H1 (cell line): ENCODE data around the gene ACSL3. TPM values are rescaled to one million over a fixed set of nuclear protein-coding genes. Genes with fewer than 3 reads are reported as not detected.

Source experiments
- CTCF ChIA-PET: fragments of 300-600 bp; sonication (Branson Sonifier 250); formaldehyde crosslinking; loops from one replicate; lab custom pipeline; 2021; ENCODE audit not compliant: partially characterized antibody; lab: Charles Lee
- POLR2A ChIA-PET: fragments of 300-600 bp; sonication (Branson Sonifier 250); formaldehyde crosslinking; loops from one replicate; lab custom pipeline; 2021; ENCODE audit warnings: inconsistent platforms; ENCODE audit not compliant: partially characterized antibody; lab: Charles Lee
- DNase-seq, 2 experiments: peaks; one replicate each; pipeline versions ENCODE4 v3.0.0 to v3.0.0-alpha.2; 2010 to 2022; ENCODE audit warnings: low spot score in 2 of 2, low read depth in 1 of 2, mixed read lengths in 1 of 2
- FAIRE-seq: peaks from 2 replicates; lab custom pipeline; 2011; peaks lifted over from hg19 to GRCh38; lab: Jason Lieb, UNC
- H2AFZ ChIP-seq: 2 replicates; pipeline ENCODE4 v1.8.1; 2012; ENCODE audit warnings: low read length, inconsistent platforms
- H2AK5ac ChIP-seq: 2 replicates; pipeline ENCODE4 v1.6.1; 2013; ENCODE audit warnings: low read depth, low read length
- H2BK120ac ChIP-seq: replicated peaks from 2 replicates; pipeline ENCODE3; 2013; ENCODE audit warnings: low read depth, low read length, inconsistent platforms
- H2BK12ac ChIP-seq: 2 replicates; pipeline ENCODE4 v1.6.1; 2013; ENCODE audit warnings: low read depth, low read length
- H2BK15ac ChIP-seq: 2 replicates; pipeline ENCODE4 v1.6.1; 2013; ENCODE audit warnings: low read length
- H2BK20ac ChIP-seq: 2 replicates; pipeline ENCODE4 v1.6.1; 2013; ENCODE audit warnings: low read length
- H2BK5ac ChIP-seq: 2 replicates; pipeline ENCODE4 v1.6.1; 2013; ENCODE audit warnings: low read depth, low read length
- H3K14ac ChIP-seq: 2 replicates; pipeline ENCODE4 v1.6.1; 2013; ENCODE audit warnings: inconsistent platforms; ENCODE audit not compliant: insufficient read length
- H3K18ac ChIP-seq: 2 replicates; pipeline ENCODE4 v1.6.1; 2013; ENCODE audit warnings: low read length; ENCODE audit errors: extremely low read depth
- H3K23ac ChIP-seq: 2 replicates; pipeline ENCODE4 v1.6.1; 2013; ENCODE audit warnings: inconsistent platforms; ENCODE audit not compliant: insufficient read length
- H3K23me2 ChIP-seq: 2 replicates; pipeline ENCODE4 v1.6.1; 2013; ENCODE audit warnings: low read depth, low read length
- H3K27ac ChIP-seq: 2 replicates; pipeline ENCODE4 v1.6.1; 2011; ENCODE audit warnings: low read depth, low read length, inconsistent platforms
- H3K27me3 ChIP-seq, 4 experiments: replicated peaks in 1 of 4; 1 replicate in 1 of 4; 2 replicates in 3 of 4; pipeline versions ENCODE4 v1.6.1 to v1.8.1; 2011 to 2013; ENCODE audit warnings: low read length in 3 of 4, mild to moderate bottlenecking in 3 of 4, inconsistent platforms in 2 of 4, mixed read lengths in 2 of 4, moderate library complexity in 1 of 4; ENCODE audit not compliant: control insufficient read depth in 3 of 4, insufficient read depth in 3 of 4; ENCODE audit errors: extremely low read depth in 1 of 4
- H3K36me3 ChIP-seq, 4 experiments: 2 replicates each; pipeline versions ENCODE4 v1.6.1 to v1.8.1; 2011 to 2013; ENCODE audit warnings: mild to moderate bottlenecking in 4 of 4, low read length in 3 of 4, moderate library complexity in 2 of 4, control low read depth in 1 of 4, inconsistent platforms in 1 of 4; ENCODE audit not compliant: insufficient read depth in 4 of 4, control insufficient read depth in 2 of 4
- H3K4ac ChIP-seq: replicated peaks from 2 replicates; pipeline ENCODE3; 2013; ENCODE audit warnings: low read length, low read depth, mixed read lengths, inconsistent platforms; ENCODE audit not compliant: insufficient read length
- H3K4me1 ChIP-seq, 4 experiments: replicated peaks in 1 of 4; 1 replicate in 1 of 4; 2 replicates in 3 of 4; pipeline versions ENCODE4 v1.6.1 to v1.8.1; 2011 to 2013; ENCODE audit warnings: low read length in 3 of 4, inconsistent platforms in 2 of 4, mixed read lengths in 1 of 4; ENCODE audit not compliant: insufficient read depth in 4 of 4, control insufficient read depth in 3 of 4
- H3K4me2 ChIP-seq, 2 experiments: 2 replicates each; pipeline versions ENCODE4 v1.6.1 to v1.8.1; 2011 to 2013; ENCODE audit warnings: low read depth in 2 of 2, low read length in 2 of 2, control low read depth in 1 of 2, inconsistent platforms in 1 of 2, mild to moderate bottlenecking in 1 of 2; ENCODE audit not compliant: insufficient read depth in 1 of 2
- H3K4me3 ChIP-seq, 4 experiments: fragments of 200-600, 300-600 bp in 1 of 4; sonication (generic), shearing (Covaris generic), sonication (Bioruptor Twin) in 1 of 4; 2 replicates each; pipeline versions ENCODE4 v1.5.1 to v1.8.1; 2011 to 2016; ENCODE audit warnings: low read length in 4 of 4, low read depth in 3 of 4, control low read depth in 2 of 4, inconsistent platforms in 2 of 4, mild to moderate bottlenecking in 2 of 4, mixed read lengths in 1 of 4, moderate library complexity in 1 of 4; ENCODE audit not compliant: insufficient read depth in 2 of 4; ENCODE audit errors: extremely low read depth in 1 of 4
- H3K56ac ChIP-seq: replicated peaks from 2 replicates; pipeline ENCODE3; 2013; ENCODE audit warnings: low read depth, mild to moderate bottlenecking, mixed read lengths, low read length, inconsistent platforms; ENCODE audit not compliant: insufficient read length
- H3K79me1 ChIP-seq: 2 replicates; pipeline ENCODE4 v1.6.1; 2013; ENCODE audit warnings: low read depth, low read length, control low read depth
- H3K79me2 ChIP-seq, 2 experiments: 2 replicates each; pipeline versions ENCODE4 v1.6.1 to v1.8.1; 2012 to 2013; ENCODE audit warnings: low read length in 2 of 2, mild to moderate bottlenecking in 2 of 2, inconsistent platforms in 1 of 2; ENCODE audit not compliant: insufficient read depth in 2 of 2, control insufficient read depth in 1 of 2
- H3K9ac ChIP-seq, 4 experiments: replicated peaks in 1 of 4; 1 replicate in 1 of 4; 2 replicates in 3 of 4; pipeline versions ENCODE4 v1.6.1 to v1.8.1; 2011 to 2013; ENCODE audit warnings: low read depth in 3 of 4, low read length in 3 of 4, control low read depth in 2 of 4, mild to moderate bottlenecking in 2 of 4, moderate library complexity in 2 of 4, inconsistent platforms in 1 of 4; ENCODE audit errors: extremely low read depth in 1 of 4
- H3K9me3 ChIP-seq, 2 experiments: 2 replicates each; pipeline versions ENCODE4 v1.6.1 to v1.8.1; 2012 to 2013; ENCODE audit warnings: mild to moderate bottlenecking in 2 of 2, moderate library complexity in 2 of 2, control low read depth in 1 of 2, inconsistent platforms in 1 of 2, low read depth in 1 of 2, low read length in 1 of 2, mixed read lengths in 1 of 2; ENCODE audit not compliant: insufficient read depth in 2 of 2
- H4K20me1 ChIP-seq, 2 experiments: replicated peaks in 1 of 2; 2 replicates each; pipeline versions ENCODE3 to v1.8.1; 2011 to 2013; ENCODE audit warnings: inconsistent platforms in 2 of 2, low read length in 2 of 2, mild to moderate bottlenecking in 1 of 2; ENCODE audit not compliant: insufficient read depth in 2 of 2, control insufficient read depth in 1 of 2
- H4K5ac ChIP-seq: 2 replicates; pipeline ENCODE4 v1.6.1; 2013; ENCODE audit warnings: low read length, low read depth, mixed read lengths, inconsistent platforms; ENCODE audit not compliant: insufficient read length
- H4K8ac ChIP-seq: 2 replicates; pipeline ENCODE4 v1.8.0; 2013; ENCODE audit warnings: mild to moderate bottlenecking, moderate library complexity, low read length, inconsistent platforms; ENCODE audit not compliant: insufficient read depth; ENCODE audit errors: extremely low read depth
- H4K91ac ChIP-seq: replicated peaks from 2 replicates; pipeline ENCODE3; 2013; ENCODE audit warnings: low read length, mixed read lengths, inconsistent platforms; ENCODE audit not compliant: insufficient read length
- BRCA1 ChIP-seq: IDR thresholded peaks from 2 replicates; pipeline ENCODE4 v1.6.1; 2012; ENCODE audit warnings: low read depth, low read length, improper control_type of control experiment
- CBX5 ChIP-seq: fragments of 300-800, 300-1000 bp; sonication (generic); IDR thresholded peaks from 2 replicates; pipeline ENCODE4 v1.7.1; 2016; ENCODE audit warnings: antibody characterized with exemption, low read length, low read depth
- CEBPB ChIP-seq: IDR thresholded peaks from 2 replicates; pipeline ENCODE4 v1.6.1; 2012; ENCODE audit warnings: low read depth, low read length
- CHD2 ChIP-seq: IDR thresholded peaks from 2 replicates; pipeline ENCODE4 v1.6.1; 2012; ENCODE audit warnings: low read length, improper control_type of control experiment
- KDM1A ChIP-seq: fragments of 200-600, 300-600 bp; sonication (generic); IDR thresholded peaks from 2 replicates; pipeline ENCODE4 v1.7.1; 2016; ENCODE audit warnings: mild to moderate bottlenecking, low read length, borderline replicate concordance
- NANOG ChIP-seq: IDR thresholded peaks from 2 replicates; pipeline ENCODE4 v1.6.1; 2011; ENCODE audit warnings: low read length, low read depth, mild to moderate bottlenecking, inconsistent platforms; ENCODE audit not compliant: insufficient read depth, poor library complexity, severe bottlenecking
- RFX5 ChIP-seq: IDR thresholded peaks from 2 replicates; pipeline ENCODE4 v1.6.1; 2011; ENCODE audit warnings: low read depth, low read length, improper control_type of control experiment, borderline replicate concordance
- SIRT6 ChIP-seq: IDR thresholded peaks from one replicate; pipeline ENCODE4 v1.7.1; 2012; ENCODE audit warnings: low read length, inconsistent platforms
- TEAD4 ChIP-seq: IDR thresholded peaks from 2 replicates; pipeline ENCODE4 v1.6.1; 2012; ENCODE audit warnings: low read depth, low read length, inconsistent platforms, mixed read lengths
- ZNF274 ChIP-seq: IDR thresholded peaks from 2 replicates; pipeline ENCODE4 v1.7.0; 2012; ENCODE audit warnings: low read length, borderline replicate concordance; ENCODE audit errors: extremely low read depth
- WGBS, 2 experiments: shearing (Covaris generic) in 1 of 2; methylation state at CpG; one replicate each; pipeline versions ENCODE4 v1.1.6 to v1.1.7; 2013 to 2015; ENCODE audit warnings: low lambda C conversion rate in 2 of 2, mixed read lengths in 2 of 2, inconsistent platforms in 1 of 2, low coverage in 1 of 2, missing lambda C conversion rate in 1 of 2; ENCODE audit not compliant: insufficient replicate concordance in 2 of 2, insufficient coverage in 1 of 2, insufficient read length in 1 of 2; ENCODE audit errors: extremely low coverage in 1 of 2, missing lambda C conversion rate in 1 of 2; 5-methylcytosine and 5-hydroxymethylcytosine counted together
- polyA plus RNA-seq, 7 experiments: library from polyadenylated mRNA; depleted of rRNA in 3 of 7; stranded (reverse) in 5 of 7; unstranded in 2 of 7; fragments of >200 nt in 5 of 7; fragments of 200-250 nt in 2 of 7; gene quantifications; 1 replicate in 5 of 7; 2 replicates in 1 of 7; 4 replicates in 1 of 7; pipeline versions ENCODE4 v1.2.1 to v1.2.3, GENCODE V29; 2011 to 2013; ENCODE audit warnings: missing spikeins in 2 of 7, mixed read lengths in 2 of 7
- total RNA-seq: library from RNA; stranded (reverse); fragmentation: NEBNext Ultra II Directional; extraction: Animal tissue kit (Norgen Biotek cat#: 25700); gene quantifications from 2 replicates; pipeline ENCODE4 v1.2.1, GENCODE V29; 2021
- TF ChIP-seq, protein P1 (sequence below): IDR thresholded peaks from 2 replicates; pipeline ENCODE4 v1.6.1; 2011; ENCODE audit warnings: low read length, improper control_type of control experiment

The ACSL3 gene
- total and polyA plus RNA-seq, 2 of the 8 experiments (the other 6 are each of a cell fraction or from before 2014, with no cell fraction given), result 37.5 to 98.1 TPM

DNA sequence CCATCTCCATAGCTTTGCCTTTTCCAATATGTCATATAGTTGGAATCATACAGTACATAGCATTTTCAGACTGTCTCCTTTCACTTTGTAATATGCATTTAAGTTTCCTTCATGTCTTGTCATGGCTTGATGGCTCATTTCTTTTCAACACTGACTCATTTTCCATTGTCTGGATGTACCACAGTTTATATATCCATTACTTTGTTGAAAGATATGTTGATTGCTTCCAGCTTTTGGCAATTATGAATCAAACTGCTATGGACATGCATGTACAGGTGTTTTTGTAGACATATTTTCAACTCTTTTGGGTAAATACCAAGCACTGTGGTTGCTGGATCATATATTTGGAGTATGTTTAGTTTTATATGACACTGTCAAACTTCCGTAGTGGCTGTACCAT, 26.3 kb downstream of the ACSL3 start:
- Histone ChIP-seq H2BK12ac (no peak overlapping the region), H2AK5ac (no peak overlapping the region), H2BK15ac (no peak overlapping the region), H3K27ac (no peak overlapping the region), H3K23ac (no peak overlapping the region), H2BK120ac (no peak overlapping the region), H2AFZ (no peak overlapping the region), H3K4me3 (no peak overlapping the region), H3K36me3 (0 out of 8 replicates have a peak, but pooled peaks cover 0 to 3% (median 0%) of the 10 kb centered on the region in 4 experiments), H4K20me1 (peaks cover 0 to 16% of the 10 kb centered on the region in 2 experiments), H4K8ac (no peak overlapping the region), H3K56ac (no peak overlapping the region), H2BK20ac (no peak overlapping the region), H3K27me3 (no peaks in the 10 kb centered on the region), H3K23me2 (no peaks in the 10 kb centered on the region), H3K79me2 (peaks cover 4 to 100% of the 10 kb centered on the region in 2 experiments; a peak in 3 of 4 replicates), H3K4me1 (peaks cover 0 to 4% (median 0%) of the 10 kb centered on the region in 4 experiments; a peak in 1 of 7 replicates), H3K79me1 (no peaks in the 10 kb centered on the region; the same call in 1 of the 2 replicates), H3K18ac (no peak overlapping the region), H3K4ac (no peak overlapping the region), H3K4me2 (no peak overlapping the region), H3K14ac (no peak overlapping the region), H2BK5ac (no peak overlapping the region), H3K9ac (no peak overlapping the region), H4K5ac (no peak overlapping the region), H4K91ac (no peak overlapping the region), H3K9me3 (peaks cover 0 to 4% of the 10 kb centered on the region in 2 experiments; a peak in 1 of 4 replicates)
- TF ChIP-seq CBX5 (no peak), RFX5 (no peak), CEBPB (no peak), SIRT6 (no peak), TEAD4 (no peak), BRCA1 (no peak), ZNF274 (no peak), NANOG (no peak), KDM1A (no peak), CHD2 (no peak)
- TF ChIP-seq, protein P1, sequence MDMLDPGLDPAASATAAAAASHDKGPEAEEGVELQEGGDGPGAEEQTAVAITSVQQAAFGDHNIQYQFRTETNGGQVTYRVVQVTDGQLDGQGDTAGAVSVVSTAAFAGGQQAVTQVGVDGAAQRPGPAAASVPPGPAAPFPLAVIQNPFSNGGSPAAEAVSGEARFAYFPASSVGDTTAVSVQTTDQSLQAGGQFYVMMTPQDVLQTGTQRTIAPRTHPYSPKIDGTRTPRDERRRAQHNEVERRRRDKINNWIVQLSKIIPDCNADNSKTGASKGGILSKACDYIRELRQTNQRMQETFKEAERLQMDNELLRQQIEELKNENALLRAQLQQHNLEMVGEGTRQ, result no peak
- 85% methylated on average over 1 of the region's 1 CpG; no CpG with 5 or more reads in 1 of the 2 experiments for WGBS, 2 experiments
- no peak for DNase-seq
- ChIA-PET CTCF (interaction anchor here (3.8 kb wide), 1 partner anchor 16 kb away, joined by 12 read pairs; no protein-coding TSS in a partner anchor), POLR2A (no interaction called here)
- FAIRE-seq, result no peak
